Measurements from ENCODE around the gene PPP1R16B.

Gene PPP1R16B

GRCh38 chr20:38937978-38938473, 132.5 kb downstream of the PPP1R16B start:
- TF ChIP-seq CTCF (IDR thresholded peaks at IDR 0.05; ENCODE audit: extremely low read depth, insufficient read depth, missing control alignments), result no peak
- no peak for DNase-seq (ENCODE audit: low spot score)
- in situ Hi-C loops (cut with MboI; ENCODE audit: low pct_unique_long_range_greater_than_20kb, low sequenced_read_pairs, unreplicated experiment), result no loop called here

GRCh38 chr20:38939686-38940085, 134.2 kb downstream of the PPP1R16B start:
- no peak for DNase-seq (ENCODE audit: low spot score)
- no peak for TF ChIP-seq CTCF (IDR thresholded peaks at IDR 0.05; ENCODE audit: extremely low read depth, insufficient read depth, missing control alignments)
- in situ Hi-C loops (cut with MboI; ENCODE audit: low pct_unique_long_range_greater_than_20kb, low sequenced_read_pairs, unreplicated experiment), result no loop called here

GRCh38 chr20:38940644-38941043, 135.1 kb downstream of the PPP1R16B start:
- DNase-seq (ENCODE audit: low spot score), result no peak
- in situ Hi-C loops (cut with MboI; ENCODE audit: low pct_unique_long_range_greater_than_20kb, low sequenced_read_pairs, unreplicated experiment), result no loop called here
- TF ChIP-seq CTCF (IDR thresholded peaks at IDR 0.05; ENCODE audit: extremely low read depth, insufficient read depth, missing control alignments), result no peak

GRCh38 chr20:38941726-38942389, 136.4 kb downstream of the PPP1R16B start:
- in situ Hi-C loops (cut with MboI; ENCODE audit: low pct_unique_long_range_greater_than_20kb, low sequenced_read_pairs, unreplicated experiment), result no loop called here
- no peak for DNase-seq (ENCODE audit: low spot score)
- TF ChIP-seq CTCF (IDR thresholded peaks at IDR 0.05; ENCODE audit: extremely low read depth, insufficient read depth, missing control alignments), result no peak

GRCh38 chr20:38945012-38945411, 139.5 kb downstream of the PPP1R16B start:
- DNase-seq (ENCODE audit: low spot score), result no peak
- in situ Hi-C loops (cut with MboI; ENCODE audit: low pct_unique_long_range_greater_than_20kb, low sequenced_read_pairs, unreplicated experiment), result no loop called here
- TF ChIP-seq CTCF (IDR thresholded peaks at IDR 0.05; ENCODE audit: extremely low read depth, insufficient read depth, missing control alignments), result no peak

- in situ Hi-C loops (cut with MboI; ENCODE audit: low pct_unique_long_range_greater_than_20kb, low sequenced_read_pairs, unreplicated experiment), result no loop called here
- no peak for DNase-seq (ENCODE audit: low spot score)
- TF ChIP-seq CTCF (IDR thresholded peaks at IDR 0.05; ENCODE audit: extremely low read depth, insufficient read depth, missing control alignments), result no peak
Measured at GRCh38 chr20:38946836-38947235, 141.3 kb downstream of the PPP1R16B start.
